Measurements from ENCODE around the gene HIC1.

DNA sequence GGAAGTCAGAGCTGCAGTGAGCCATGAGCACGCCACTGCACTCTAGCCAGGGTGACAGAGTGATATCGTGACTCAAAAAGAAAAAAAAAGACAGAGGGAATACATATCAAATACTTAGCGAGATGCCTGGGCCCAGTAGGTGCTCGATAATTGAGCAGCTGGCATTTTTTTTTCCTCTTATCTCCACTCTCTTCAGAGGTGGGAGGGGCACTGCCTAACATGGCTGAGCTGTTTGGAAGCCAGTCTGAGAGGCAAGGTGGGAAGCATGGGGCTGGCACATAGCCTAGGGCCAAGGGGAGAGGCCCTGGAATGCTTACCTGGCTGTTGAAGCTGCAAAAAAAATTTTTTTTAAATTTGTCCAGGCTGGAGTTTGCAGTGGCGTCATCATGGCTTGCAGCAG lies 38.4 kb downstream of the HIC1 start:
- TF ChIP-seq POLR2A (IDR thresholded peaks at IDR 0.05; ENCODE audit: low read depth, low read length) (no peak), POLR2AphosphoS5 (IDR thresholded peaks at IDR 0.05; ENCODE audit: low read depth, low read length) (no peak)

Measured in GM12892 (cell line).